Measurements from ENCODE around the gene NPM3. TPM values are rescaled to one million over a fixed set of nuclear protein-coding genes. Genes with fewer than 3 reads are reported as not detected.

Gene NPM3
- polyA plus RNA-seq, 1 of the 3 experiments (the other 2 are of a cell fraction) = 105 TPM

DNA sequence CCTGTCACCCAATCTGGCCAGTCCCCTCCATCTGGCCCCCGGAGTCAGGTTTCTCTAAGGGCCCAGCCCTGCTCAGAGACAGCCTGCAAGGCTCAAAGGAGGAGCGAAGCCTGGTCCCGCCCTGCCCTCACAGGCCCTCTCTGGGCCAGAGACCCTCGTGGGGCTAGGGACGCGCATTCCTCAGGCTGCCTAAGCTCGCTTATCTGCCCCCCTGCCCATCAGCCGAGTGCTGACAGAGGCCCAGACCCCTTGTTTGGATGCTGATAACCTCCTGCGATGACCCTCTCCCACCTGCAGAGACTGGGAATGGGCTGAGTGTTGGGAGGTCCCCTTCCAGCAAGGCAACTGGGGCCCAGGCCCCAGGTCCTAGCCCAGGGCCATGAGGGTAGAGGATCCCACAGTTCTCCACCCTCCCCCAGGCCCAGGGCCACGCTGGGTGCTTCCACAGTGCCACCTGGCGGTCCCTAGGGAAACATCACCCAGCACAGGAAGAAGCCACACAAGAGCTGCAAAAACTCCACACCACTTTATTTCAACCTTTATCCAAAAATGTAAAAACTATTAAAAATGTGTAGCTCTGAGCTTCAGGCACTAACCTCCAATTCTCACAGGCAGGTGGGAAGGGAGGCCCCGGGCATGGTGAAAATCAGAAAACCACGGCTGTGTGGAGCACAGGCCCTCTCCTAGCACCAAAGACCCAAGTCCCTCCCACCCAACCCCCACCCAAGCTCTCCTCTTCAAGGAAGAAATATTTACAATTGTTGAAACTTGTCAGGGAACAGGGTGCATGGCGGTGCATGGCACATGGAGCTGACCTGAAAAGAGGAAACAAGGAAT, 2.2 kb downstream of the NPM3 start:
- WGBS (ENCODE audit: low lambda C conversion rate) = 47% methylated on average over 7 of the region's 14 CpGs
- Histone ChIP-seq H3K9me3 (no peaks in the 10 kb centered on the region), H3K79me2 (ENCODE audit: insufficient read depth) (peaks cover 7% of the 10 kb centered on the region), H3K4me2 (no peak overlapping the region; the same call in 1 of the 2 replicates), H3K36me3 (replicated peaks in 1 of 2; ENCODE audit: control insufficient read depth in 1 of 2, insufficient read depth in 2 of 2, low read length in 1 of 2) (peaks cover 20 to 22% of the 10 kb centered on the region in 2 experiments), H3K4me1 (ENCODE audit: control insufficient read depth in 1 of 2, insufficient read depth in 2 of 2, low read depth in 1 of 2, low read length in 1 of 2) (peaks cover 8 to 23% of the 10 kb centered on the region in 2 experiments; a peak in 3 of 4 replicates), H3F3A (replicated peaks; ENCODE audit: insufficient read depth) (peaks cover 30% of the 10 kb centered on the region), H3K27ac (ENCODE audit: low read depth in 2 of 2, low read length in 1 of 2) (no peak overlapping the region; a peak in 1 of 4 replicates), H2AFZ (ENCODE audit: low read depth) (no peak overlapping the region), H3K27me3 (ENCODE audit: insufficient read depth) (no peaks in the 10 kb centered on the region), H3K9ac (no peak overlapping the region), H3K9me2 (no peaks in the 10 kb centered on the region), H3K4me3 (ENCODE audit: low read depth in 2 of 2, low read length in 1 of 2) (peak overlapping the region in 1 of 2 experiments; percentile 38; a peak in 1 of 4 replicates), H4K20me1 (ENCODE audit: insufficient read depth) (peaks cover 21% of the 10 kb centered on the region; the same call in 1 of the 2 replicates)
- TF ChIP-seq FOXM1 (IDR thresholded peaks at IDR 0.05; ENCODE audit: low read depth) = no peak
- TF ChIP-seq, protein P1, sequence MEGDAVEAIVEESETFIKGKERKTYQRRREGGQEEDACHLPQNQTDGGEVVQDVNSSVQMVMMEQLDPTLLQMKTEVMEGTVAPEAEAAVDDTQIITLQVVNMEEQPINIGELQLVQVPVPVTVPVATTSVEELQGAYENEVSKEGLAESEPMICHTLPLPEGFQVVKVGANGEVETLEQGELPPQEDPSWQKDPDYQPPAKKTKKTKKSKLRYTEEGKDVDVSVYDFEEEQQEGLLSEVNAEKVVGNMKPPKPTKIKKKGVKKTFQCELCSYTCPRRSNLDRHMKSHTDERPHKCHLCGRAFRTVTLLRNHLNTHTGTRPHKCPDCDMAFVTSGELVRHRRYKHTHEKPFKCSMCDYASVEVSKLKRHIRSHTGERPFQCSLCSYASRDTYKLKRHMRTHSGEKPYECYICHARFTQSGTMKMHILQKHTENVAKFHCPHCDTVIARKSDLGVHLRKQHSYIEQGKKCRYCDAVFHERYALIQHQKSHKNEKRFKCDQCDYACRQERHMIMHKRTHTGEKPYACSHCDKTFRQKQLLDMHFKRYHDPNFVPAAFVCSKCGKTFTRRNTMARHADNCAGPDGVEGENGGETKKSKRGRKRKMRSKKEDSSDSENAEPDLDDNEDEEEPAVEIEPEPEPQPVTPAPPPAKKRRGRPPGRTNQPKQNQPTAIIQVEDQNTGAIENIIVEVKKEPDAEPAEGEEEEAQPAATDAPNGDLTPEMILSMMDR (IDR thresholded peaks at IDR 0.05) = peak; percentile 92
- TF ChIP-seq SIN3A (IDR thresholded peaks at IDR 0.05; ENCODE audit: borderline replicate concordance, low read depth, low read length) = no peak
- TF ChIP-seq, protein P2, sequence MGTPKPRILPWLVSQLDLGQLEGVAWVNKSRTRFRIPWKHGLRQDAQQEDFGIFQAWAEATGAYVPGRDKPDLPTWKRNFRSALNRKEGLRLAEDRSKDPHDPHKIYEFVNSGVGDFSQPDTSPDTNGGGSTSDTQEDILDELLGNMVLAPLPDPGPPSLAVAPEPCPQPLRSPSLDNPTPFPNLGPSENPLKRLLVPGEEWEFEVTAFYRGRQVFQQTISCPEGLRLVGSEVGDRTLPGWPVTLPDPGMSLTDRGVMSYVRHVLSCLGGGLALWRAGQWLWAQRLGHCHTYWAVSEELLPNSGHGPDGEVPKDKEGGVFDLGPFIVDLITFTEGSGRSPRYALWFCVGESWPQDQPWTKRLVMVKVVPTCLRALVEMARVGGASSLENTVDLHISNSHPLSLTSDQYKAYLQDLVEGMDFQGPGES (IDR thresholded peaks at IDR 0.05; ENCODE audit: low read depth, low read length) = no peak
- no peak for TF ChIP-seq TEAD4 (IDR thresholded peaks at IDR 0.05; ENCODE audit: borderline replicate concordance, insufficient read depth)
- TF ChIP-seq POLR2AphosphoS5 (IDR thresholded peaks at IDR 0.05; ENCODE audit: low read depth, low read length) = no peak
- peak; percentile 88 for TF ChIP-seq RAD21 (IDR thresholded peaks at IDR 0.05; ENCODE audit: low read length)
- no peak for TF ChIP-seq CHD2 (IDR thresholded peaks at IDR 0.05; ENCODE audit: low read length, partially characterized antibody)
- TF ChIP-seq SMC3 (IDR thresholded peaks at IDR 0.05; ENCODE audit: low read depth, low read length) = peak; percentile 94
- no peak for TF ChIP-seq RCOR1 (IDR thresholded peaks at IDR 0.05; ENCODE audit: low read length)
- TF ChIP-seq MXI1 (IDR thresholded peaks at IDR 0.05; ENCODE audit: low read depth, low read length) = no peak
- no peak for TF ChIP-seq GATA2 (CRISPR knock-in tag; IDR thresholded peaks at IDR 0.05)
- ChIA-PET POLR2A (interaction anchor here (0.8 to 1.7 kb wide), 3 partner anchors 88 to 178 kb away, joined by 3 to 10 read pairs (median 3); no protein-coding TSS in a partner anchor), CTCF (interaction anchor here (0.5 to 11.7 kb wide), 60 partner anchors 9 to 619 kb away, joined by 3 to 297 read pairs (median 4); partner anchors contain the start of genes DPCD and POLL)
- peak; percentile 94 for DNase-seq

All from SK-N-SH (cell line).